Mesenteric fat pad (tissue), 1 donor: ENCODE data around the gene CFHR2. TPM values are rescaled to one million over a fixed set of nuclear protein-coding genes. Genes with fewer than 3 reads are reported as not detected.
"Not testable (repeated sequence)": the region's sequence is repeated elsewhere in the genome, so short reads cannot be mapped to it uniquely, and the experiment has no call there.

ENCODE experiments used
- DNase-seq: peaks from one replicate; pipeline ENCODE4 v3.0.0-alpha.2; 2020; ENCODE audit warnings: low spot score
- long read RNA-seq: library from polyadenylated mRNA; unstranded; transcript quantifications from one replicate; pipeline ENCODE4 v2.0.0, GENCODE V29; 2020
- total RNA-seq: library from RNA; stranded (reverse); fragmentation: NEBNext Ultra II Directional; extraction: Animal tissue kit (Norgen Biotek cat#: 25700); gene quantifications from one replicate; pipeline ENCODE4 v1.2.1, GENCODE V29; 2021
- donor health status: DM: yes; HTN: yes; CAD: no.

Gene CFHR2
- not detected for total RNA-seq
- long read RNA-seq, result 0 reads

DNA sequence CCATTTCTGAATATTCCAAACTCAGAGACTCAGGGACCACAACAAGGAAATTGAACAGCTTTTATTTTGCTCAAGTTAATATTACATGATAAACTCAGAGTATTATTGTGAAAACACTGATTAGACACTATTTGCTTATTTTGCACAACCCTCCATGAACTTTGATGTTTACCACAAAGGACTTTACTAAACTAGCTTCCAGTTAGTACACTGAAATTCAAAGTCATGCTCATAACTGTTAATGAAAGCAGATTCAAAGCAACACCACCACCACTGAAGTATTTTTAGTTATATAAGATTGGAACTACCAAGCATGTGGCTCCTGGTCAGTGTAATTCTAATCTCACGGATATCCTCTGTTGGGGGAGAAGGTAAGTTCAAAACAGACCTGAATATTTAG is at the start of gene CFHR2:
CFHR2 (plus strand) TSS at position 171 of the 400 bp plus-strand sequence; CDS start at position 314, 143 bp downstream.
- not testable (repeated sequence) for DNase-seq

DNA sequence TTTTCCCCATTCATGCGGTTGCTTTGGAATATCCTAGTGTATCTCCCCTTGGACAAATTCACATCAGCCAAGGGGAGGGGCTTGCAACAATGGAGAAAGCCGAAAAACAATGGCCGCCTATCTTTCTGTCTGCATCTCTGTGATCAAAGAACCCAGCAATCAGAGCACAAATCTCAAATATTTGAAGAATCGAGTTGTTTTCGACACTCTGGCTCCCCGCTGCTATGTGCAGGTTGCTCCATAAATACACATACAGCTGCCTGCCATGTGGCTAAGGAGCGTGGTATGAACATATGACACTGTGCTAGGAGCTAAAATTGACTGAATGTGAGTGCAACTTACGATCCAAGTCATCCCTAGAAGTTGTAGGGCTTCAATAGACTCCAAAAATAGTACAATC is 47.2 kb upstream of the CFHR2 start:
- DNase-seq, result no peak

DNA sequence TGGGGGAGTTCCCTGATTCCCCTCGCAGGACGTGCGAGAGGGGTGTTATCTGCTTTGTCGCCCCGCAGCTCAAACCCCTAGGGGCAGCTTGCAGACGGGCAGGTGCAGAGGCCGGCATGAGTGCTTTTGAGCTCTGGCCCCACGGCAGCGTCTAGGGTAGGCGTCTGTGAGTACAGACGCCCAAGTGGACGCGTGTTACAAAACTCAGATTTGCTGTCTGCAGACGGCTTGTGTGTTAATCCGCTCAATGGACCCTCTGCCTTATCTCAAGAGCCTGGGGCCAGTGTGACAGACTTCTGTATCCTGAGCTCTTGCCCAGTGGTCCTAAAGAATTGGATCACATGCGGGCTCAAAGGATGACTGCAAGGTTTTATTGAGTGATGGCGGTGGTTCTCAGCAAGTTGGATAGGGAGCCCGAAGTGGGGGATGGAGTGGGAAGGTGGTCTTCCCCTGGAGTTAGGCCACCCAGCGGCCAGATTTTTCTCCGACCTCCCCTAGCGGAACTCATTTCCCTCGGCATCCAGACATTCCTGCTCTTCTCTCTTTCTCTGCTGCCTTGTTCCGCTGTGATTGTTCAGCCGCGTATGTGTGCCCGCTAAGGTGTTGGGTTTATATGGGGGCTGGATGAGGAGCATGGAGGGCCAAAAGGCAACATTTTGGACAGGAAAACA is 46.2 kb upstream of the CFHR2 start:
- DNase-seq, result no peak

DNA sequence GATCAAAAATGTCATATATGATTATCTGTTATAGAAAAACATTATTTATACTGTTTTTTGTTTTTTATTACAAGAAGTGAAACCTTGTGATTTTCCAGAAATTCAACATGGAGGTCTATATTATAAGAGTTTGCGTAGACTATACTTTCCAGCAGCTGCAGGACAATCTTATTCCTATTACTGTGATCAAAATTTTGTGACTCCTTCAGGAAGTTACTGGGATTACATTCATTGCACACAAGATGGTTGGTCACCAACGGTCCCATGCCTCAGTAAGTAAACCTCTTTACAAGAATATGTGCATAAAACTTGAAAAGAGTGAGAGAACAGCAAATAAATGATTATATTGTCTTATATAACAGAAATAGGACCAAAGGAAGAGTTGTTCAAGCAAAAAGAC is 41.2 kb upstream of the CFHR2 start:
- DNase-seq, result no peak

DNA sequence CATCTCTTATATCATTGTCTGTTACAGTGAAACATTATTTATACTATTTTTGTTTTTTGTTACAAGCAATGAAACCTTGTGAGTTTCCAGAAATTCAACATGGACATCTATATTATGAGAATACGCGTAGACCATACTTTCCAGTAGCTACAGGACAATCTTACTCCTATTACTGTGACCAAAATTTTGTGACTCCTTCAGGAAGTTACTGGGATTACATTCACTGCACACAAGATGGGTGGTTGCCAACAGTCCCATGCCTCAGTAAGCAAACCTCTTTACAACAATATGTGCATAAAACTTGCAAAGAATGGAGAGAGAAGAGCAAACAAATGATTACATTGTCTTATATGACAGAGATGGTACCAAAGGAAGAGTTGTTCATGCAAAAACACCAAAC is 33.3 kb upstream of the CFHR2 start:
- DNase-seq, result no peak

DNA sequence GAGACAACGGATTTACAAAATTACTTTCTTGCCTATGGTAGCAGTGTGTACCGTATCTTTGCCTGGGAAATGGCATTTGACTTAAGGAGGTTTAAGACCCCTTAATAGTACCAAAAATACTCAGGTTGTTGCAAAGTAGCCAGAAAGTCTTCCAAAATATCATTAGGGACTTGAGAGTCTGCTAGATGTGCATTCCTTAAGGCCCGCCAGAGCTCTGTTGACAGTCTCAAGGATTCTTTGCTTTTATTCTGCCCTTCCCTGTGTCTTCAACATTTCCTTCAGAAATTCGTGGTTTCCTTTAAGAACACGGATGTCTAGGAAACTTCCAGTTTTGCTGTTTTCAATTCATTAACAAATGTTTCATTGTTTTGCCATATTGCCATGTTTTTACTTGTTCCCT is 31.3 kb upstream of the CFHR2 start:
- not testable (repeated sequence) for DNase-seq

DNA sequence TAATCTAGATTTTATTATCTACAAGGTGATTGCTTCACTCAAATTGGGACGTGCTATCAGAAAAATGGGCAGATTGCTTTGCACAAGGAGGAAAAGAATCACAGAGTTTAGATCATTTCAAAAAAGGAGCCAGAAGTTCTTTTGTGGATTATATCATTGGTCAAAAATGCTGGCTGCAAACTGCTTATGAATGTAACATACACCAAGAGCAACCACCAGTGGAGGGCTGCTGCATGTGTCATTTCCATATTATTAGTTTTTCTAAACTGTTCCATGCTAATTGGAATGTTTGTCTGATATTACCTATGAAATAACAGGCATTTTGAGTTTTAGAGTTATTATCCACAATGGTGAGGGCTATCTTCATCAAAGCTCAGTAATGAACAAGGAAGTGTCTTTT is 16.7 kb upstream of the CFHR2 start:
- DNase-seq, result not testable (repeated sequence)

DNA sequence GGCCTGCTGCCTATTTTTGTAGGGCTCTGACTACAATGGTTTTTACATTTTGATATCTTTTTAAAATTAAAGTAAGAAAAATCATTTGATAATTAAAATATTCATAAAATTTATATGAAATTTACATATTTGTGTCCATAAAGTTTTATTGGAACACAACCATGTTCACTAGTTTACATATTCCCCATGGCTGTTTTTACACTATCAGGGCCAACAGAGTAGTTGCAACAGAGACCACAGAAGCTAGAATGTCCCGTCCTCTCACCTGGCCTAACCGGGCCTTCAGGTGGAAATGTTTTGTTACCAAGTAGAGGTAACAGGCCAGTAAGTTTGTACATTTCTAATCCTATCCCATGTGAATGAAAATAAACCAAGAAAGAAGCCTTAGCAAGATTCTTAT is 10.7 kb upstream of the CFHR2 start:
- not testable (repeated sequence) for DNase-seq

DNA sequence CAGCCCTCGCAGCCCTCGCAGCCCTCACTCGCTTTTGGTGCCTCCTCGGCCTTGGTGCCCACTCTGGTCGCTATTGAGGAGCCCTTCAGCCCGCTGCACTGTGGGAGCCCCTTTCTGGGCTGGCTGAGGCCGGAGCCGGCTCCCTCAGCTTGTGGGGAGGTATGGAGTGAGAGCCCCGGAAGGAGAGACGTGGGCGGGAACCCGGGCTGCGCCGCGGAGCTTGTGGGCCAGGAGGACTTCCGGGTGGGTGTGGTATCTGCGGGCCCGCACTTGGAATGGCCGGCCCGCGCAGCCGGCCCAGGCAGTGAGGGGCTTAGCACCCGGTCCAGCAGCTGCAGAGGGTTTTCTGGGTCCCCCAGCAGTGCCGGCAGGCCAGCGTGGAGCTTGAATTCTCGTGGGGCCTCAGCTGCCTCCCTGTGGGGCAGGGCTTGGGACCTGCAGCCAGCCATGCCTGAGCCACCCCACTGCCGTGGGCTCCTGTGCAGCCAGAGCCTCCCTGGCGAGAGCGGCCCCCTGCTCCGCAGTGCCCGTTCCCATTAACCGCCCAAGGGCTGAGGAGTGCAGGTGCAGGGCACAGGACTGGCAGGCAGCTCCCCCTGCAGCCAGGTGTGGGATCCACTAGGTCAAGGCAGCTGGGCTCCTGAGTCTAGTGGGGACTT is 9.9 kb upstream of the CFHR2 start:
- no peak for DNase-seq

DNA sequence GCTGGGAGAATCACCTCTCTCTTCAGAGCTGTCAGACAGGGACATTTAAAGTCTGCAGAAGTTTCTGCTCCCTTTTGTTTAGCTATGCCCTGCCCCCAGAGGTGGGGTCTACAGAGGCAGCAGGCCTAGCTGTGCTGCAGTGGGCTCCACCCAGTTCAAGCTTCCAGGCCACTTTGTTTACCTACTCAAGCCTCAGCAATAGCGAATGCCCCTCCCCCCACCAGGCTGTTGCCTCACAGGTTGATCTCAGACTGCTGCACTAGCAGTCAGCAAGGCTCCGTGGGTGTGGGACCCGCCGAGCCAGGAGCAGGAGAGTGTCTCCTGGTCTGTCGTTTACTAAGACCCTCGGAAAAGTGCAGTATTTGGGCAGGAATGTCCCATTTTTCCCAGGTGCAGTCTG is 2.1 kb upstream of the CFHR2 start:
- not testable (repeated sequence) for DNase-seq

DNA sequence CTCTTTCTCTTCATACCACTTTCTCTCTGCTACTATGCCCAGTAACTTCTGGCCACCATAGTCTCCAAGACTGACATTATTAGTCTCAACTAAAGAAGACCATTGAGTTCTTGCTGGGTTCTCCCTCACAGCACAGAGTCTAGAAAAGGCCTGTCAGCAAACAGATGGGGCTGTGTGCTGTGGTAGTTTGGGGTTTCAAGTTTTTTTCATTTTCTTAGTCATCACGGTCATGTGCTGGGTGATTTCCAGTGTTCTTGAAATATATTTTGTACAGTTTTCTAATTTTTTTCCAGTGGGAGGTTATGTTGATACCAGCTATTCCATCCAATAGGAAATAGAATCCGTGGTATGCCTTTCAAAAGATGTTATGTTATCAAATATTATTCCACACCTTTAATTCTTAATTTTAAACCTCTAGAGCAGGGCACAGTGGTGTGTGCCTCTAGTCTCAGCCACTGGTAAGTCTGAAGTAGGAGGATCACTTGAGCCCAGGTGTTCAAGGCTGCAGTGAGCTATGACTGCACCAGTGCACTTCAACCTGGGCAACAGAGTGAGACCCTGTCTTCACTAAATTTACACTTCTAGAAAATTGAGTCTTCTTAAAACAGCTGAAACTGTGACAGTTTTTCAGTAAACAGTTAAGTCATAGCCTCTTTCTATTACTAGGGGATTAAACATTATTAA is 8.3 kb downstream of the CFHR2 start:
- no peak for DNase-seq

DNA sequence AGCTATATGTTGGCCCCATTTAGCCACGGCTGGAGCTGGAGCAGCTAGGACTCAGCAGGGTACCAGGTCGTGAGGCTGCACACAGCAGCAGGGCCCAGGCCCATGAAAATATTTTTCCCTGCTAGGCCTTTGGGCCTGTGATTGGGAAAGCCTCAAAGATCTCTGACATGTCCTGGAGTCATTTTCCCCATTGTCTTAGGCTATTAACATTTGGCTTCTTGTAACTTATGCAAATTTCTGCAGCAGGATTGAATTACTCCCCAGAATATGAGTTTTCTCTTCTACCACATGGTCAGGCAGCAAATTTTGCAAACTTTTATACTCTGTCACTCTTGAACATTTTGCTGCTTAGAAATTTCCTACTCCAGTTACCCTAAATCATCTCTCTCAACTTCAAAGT is 11.2 kb downstream of the CFHR2 start:
- DNase-seq, result no peak

DNA sequence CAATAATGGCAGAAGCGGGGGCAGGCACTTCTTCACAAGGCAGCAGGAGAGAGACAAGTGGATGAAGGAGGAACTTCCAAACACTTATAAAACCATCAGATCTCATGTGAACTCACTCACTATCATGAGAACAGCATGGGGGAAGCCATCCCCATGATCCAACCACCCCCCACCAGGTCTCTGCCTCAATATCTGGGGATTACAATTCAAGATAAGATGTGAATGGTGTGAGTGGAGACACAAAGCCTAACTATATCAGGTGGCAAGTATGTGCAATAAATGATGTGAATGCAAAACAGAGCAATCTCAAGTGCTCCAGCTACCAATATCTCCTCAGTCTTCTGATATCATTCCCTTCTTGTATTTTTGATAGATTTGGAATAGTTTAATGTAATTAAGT is 12.4 kb downstream of the CFHR2 start:
- DNase-seq, result no peak

DNA sequence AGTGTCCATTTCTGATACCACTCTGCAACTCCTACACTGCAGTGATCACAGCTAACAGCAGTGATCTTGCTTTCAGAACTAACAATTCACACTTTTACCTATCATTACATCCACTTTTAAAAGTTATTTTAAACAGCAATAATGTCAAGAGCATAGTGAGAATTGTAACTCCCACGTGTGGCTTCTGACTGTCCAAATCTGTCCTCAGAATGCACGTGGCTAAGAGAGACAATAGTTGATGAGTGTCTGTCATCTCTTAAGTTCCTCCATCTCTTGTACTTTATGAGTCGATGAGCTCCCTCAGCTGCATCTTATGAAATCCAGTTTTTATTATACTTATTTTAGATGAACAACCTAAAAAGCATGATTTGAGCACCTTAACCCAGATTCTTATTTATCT is 17.3 kb downstream of the CFHR2 start:
- DNase-seq, result no peak

DNA sequence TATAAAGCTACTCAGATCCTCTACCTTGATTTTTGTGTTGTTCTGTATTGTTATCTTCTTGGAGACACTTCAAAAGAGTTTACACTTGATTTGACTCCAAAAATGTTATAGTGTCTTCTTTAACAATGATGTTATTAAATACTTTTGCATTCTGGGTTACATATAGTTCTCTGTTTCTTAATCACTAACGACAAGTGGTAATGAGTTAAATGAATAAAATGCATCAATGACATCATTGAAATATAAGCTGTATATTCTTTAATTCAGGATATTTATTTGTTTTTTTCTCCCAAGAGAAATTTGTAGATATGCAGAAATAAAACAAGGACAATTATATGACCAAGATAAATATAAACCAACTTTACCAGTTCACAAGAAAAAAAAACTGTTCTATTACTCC is 26.6 kb downstream of the CFHR2 start:
- DNase-seq, result no peak

DNA sequence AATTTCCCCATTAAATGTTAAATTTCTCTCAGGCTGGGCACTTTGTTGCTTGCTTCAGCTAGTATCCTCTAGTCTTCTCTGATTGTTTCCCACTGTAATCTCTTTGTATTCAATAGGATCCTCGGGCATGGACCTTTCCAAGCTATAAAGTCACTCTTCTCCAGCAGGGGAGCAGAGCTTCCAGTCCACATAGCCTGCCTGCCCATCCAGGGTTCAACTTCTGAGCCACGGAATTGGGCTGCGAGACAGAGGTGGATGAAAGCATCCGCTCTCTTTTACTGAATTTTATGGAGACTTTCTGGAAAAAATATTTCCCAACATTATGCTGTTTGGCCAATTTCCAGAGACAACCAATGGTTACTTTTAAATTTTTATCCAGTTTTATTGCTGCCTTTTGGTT is 32.7 kb downstream of the CFHR2 start:
- no peak for DNase-seq

DNA sequence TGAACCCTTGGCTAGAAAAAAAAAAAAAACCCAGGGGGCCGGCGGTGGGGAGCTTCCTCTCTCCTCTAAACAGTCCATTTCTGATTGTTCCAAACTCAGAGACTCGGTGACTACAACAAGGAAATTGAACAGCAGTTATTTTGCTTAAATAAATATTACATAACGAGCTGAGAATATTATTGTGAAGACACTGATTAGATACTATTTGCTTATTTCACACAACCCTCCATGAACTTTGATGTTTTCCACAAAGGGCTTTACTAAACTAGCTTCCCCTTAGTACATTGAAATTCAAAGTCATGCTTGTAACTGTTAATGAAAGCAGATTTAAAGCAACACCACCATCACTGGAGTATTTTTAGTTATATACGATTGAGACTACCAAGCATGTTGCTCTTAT is 33.7 kb downstream of the CFHR2 start, which contains the start of gene CFHR5:
CFHR5 (plus strand) TSS at position 279 of the 400 bp plus-strand sequence; CDS start at position 388, 109 bp downstream.
- no peak for DNase-seq

DNA sequence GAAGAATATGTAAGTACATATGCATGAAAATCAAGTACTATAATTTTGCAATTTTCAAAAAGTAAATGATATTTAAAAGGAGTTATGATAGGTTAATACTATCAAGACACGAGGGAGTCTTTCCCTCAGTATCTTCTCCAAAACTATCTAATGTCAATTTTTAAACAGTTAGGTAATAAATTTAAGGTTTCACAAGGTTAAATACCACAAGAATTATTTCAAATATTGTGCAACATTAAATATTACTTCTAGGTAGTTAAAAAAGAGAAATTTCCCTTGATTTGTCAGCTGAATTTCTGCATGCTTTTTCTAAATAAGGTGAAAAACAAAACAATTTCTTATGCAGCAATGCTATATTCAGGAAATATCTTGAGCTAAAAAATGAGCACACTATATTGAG is 37.3 kb downstream of the CFHR2 start:
- no peak for DNase-seq

DNA sequence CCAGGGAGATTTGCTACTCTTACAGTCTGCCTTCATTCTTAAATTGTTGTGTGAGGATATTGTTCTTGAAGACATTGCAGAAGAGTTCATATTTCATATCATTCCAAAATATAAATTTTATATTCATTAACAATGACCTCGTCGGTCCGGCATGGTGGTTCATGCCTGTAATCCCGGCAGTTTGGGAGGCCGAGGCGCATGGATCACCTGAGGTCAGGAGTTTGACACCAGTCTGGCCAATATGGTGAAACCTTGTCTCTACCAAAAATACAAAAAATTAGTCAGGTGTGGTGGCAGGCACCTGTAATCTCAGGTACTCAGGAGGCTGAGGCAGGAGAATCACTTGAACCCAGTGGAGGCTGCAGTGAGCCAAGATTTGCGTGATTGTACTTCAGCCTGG is 38.7 kb downstream of the CFHR2 start:
- not testable (repeated sequence) for DNase-seq

DNA sequence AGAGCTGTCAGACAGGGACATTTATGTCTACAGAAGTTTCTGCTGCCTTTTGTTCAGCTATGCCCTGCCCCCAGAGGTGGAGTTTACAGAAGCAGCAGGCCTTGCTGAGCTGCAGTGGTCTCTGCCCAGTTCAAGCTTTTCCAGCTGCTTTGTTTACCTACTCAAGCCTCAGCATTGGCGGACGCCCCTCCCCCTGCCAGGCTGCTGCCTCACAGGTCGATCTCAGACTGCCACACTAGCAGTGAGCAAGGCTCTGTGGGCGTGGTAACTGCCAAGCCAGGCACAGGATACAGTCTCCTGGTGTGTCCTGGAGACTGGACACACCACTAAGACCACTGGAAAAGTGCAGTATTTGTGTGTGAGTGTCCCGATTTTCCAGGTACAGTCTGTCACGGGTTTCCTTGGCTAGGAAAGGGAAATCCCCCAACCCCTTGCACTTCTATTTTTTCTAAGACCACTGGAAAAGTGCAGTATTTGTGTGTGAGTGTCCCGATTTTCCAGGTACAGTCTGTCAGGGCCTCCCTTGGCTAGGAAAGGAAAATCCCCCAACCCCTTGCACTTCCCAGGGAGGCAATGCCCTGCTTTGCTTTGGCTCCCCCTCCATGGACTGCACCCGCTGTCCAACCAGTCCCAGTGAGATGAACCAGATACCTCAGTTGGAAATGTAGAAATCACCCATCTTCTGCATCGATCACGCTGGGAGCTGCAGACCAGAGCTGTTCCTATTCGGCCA is 48.5 kb downstream of the CFHR2 start:
- DNase-seq, result not testable (repeated sequence)

DNA sequence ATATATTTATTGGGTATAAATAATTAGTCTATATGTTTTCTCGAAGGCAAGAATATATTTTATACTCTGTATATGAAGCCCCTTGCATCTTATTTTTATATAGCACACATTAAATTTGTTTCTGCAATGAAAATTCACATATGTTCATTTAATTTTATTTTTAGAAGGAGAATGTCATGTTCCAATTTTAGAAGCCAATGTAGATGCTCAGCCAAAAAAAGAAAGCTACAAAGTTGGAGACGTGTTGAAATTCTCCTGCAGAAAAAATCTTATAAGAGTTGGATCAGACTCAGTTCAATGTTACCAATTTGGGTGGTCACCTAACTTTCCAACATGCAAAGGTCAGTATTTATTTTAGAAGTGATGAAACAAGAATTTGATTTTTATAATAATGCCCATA is 50.4 kb downstream of the CFHR2 start:
- no peak for DNase-seq

DNA sequence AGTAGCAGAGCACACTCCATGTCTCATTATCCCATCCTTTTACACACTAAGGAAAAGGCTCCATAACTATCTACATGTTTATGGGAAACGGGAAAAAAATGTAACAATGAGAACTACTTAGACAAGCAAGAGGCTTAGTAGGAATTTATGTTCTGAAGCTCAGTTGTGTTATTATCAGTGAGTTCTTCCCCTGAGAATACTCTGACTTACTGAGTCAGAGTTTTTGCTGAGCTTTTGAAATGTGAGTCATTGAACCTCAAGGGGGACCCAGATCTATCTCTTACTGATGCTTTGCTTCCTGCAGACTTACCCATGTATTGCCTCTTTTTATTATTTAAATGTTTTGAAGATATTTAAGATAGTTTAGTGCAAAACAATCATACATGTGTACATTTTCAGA is 53.9 kb downstream of the CFHR2 start:
- no peak for DNase-seq
